ENCODE data around the gene MND1. TPM values are rescaled to one million over a fixed set of nuclear protein-coding genes. Genes with fewer than 3 reads are reported as not detected.

Gene MND1
- total and polyA plus RNA-seq, 11 donors, result 0.27 to 1.3 (median 0.40) TPM; not detected in 6

- H3K36me3 ChIP-seq, result no peaks in the 10 kb centered on the region
- TF ChIP-seq, protein P1, sequence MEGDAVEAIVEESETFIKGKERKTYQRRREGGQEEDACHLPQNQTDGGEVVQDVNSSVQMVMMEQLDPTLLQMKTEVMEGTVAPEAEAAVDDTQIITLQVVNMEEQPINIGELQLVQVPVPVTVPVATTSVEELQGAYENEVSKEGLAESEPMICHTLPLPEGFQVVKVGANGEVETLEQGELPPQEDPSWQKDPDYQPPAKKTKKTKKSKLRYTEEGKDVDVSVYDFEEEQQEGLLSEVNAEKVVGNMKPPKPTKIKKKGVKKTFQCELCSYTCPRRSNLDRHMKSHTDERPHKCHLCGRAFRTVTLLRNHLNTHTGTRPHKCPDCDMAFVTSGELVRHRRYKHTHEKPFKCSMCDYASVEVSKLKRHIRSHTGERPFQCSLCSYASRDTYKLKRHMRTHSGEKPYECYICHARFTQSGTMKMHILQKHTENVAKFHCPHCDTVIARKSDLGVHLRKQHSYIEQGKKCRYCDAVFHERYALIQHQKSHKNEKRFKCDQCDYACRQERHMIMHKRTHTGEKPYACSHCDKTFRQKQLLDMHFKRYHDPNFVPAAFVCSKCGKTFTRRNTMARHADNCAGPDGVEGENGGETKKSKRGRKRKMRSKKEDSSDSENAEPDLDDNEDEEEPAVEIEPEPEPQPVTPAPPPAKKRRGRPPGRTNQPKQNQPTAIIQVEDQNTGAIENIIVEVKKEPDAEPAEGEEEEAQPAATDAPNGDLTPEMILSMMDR (IDR thresholded peaks at IDR 0.05), result no peak
- TF ChIP-seq POLR2A (IDR thresholded peaks at IDR 0.05), result no peak
- intact Hi-C loops (cut with DNase I), result no loop called here
- 86 to 93% (median 93%) methylated on average over 6 of the region's 6 CpGs for WGBS, 4 donors
- H3K9me3 ChIP-seq, result no peaks in the 10 kb centered on the region
- H3K27ac ChIP-seq, result no peak overlapping the region
- H3K27me3 ChIP-seq, result no peaks in the 10 kb centered on the region
- DNase-seq, result no peak
- no peaks in the 10 kb centered on the region for H3K4me1 ChIP-seq
- no peak overlapping the region for H3K4me3 ChIP-seq
- ATAC-seq, result no peak
These were observed 48.9 kb downstream of the MND1 start for GRCh38 chr4:153393397-153393796.

GRCh38 chr4:153394945-153395344, 50.5 kb downstream of the MND1 start:
- WGBS, 4 donors, result 93 to 100% (median 96%) methylated on average over 1 of the region's 1 CpG
- H3K36me3 ChIP-seq, result no peaks in the 10 kb centered on the region
- no peak overlapping the region for H3K27ac ChIP-seq
- no peaks in the 10 kb centered on the region for H3K27me3 ChIP-seq
- no peaks in the 10 kb centered on the region for H3K4me1 ChIP-seq
- H3K9me3 ChIP-seq, result no peaks in the 10 kb centered on the region
- ATAC-seq, result no peak
- no peak overlapping the region for H3K4me3 ChIP-seq
- DNase-seq, result no peak
- intact Hi-C loops (cut with DNase I), result no loop called here
- TF ChIP-seq, protein P1 (IDR thresholded peaks at IDR 0.05), result no peak
- no peak for TF ChIP-seq POLR2A (IDR thresholded peaks at IDR 0.05)

- DNase-seq (no peak), ATAC-seq (no peak)
- no peaks in the 10 kb centered on the region for H3K4me1 ChIP-seq
- WGBS, 4 donors, result 97% methylated on average over 3 of the region's 3 CpGs
- H3K27ac ChIP-seq, result no peak overlapping the region
- no peaks in the 10 kb centered on the region for H3K36me3 ChIP-seq
- H3K4me3 ChIP-seq, result no peak overlapping the region
- no peaks in the 10 kb centered on the region for H3K27me3 ChIP-seq
- intact Hi-C loops (cut with DNase I), result no loop called here
- TF ChIP-seq POLR2A (IDR thresholded peaks at IDR 0.05), result no peak
- TF ChIP-seq, protein P1 (IDR thresholded peaks at IDR 0.05), result no peak
- H3K9me3 ChIP-seq, result no peaks in the 10 kb centered on the region
These were observed 54.2 kb downstream of the MND1 start for GRCh38 chr4:153398713-153399112.

- H3K4me1 ChIP-seq, result no peaks in the 10 kb centered on the region
- TF ChIP-seq, protein P1 (IDR thresholded peaks at IDR 0.05), result no peak
- no peak for TF ChIP-seq POLR2A (IDR thresholded peaks at IDR 0.05)
- H3K36me3 ChIP-seq, result no peaks in the 10 kb centered on the region
- H3K4me3 ChIP-seq, result no peak overlapping the region
- H3K27ac ChIP-seq, result no peak overlapping the region
- H3K27me3 ChIP-seq, result no peaks in the 10 kb centered on the region
- no peak for ATAC-seq
- DNase-seq, result no peak
- no peaks in the 10 kb centered on the region for H3K9me3 ChIP-seq
- intact Hi-C loops (cut with DNase I), result no loop called here
- 84 to 98% (median 97%) methylated on average over 3 of the region's 3 CpGs for WGBS, 4 donors
These were observed 54.9 kb downstream of the MND1 start for GRCh38 chr4:153399358-153399757.

Data from heart left ventricle (tissue), 16 donors.